ENCODE measurements around the gene NRP2. TPM values are rescaled to one million over a fixed set of nuclear protein-coding genes. Genes with fewer than 3 reads are reported as not detected.

The NRP2 gene
- total RNA-seq, 1 experiment from 2014 or later, result 69.1 TPM

GRCh38 chr2:205683502-205684367 lies 1.4 kb downstream of the NRP2 start:
- DNase-seq (ENCODE audit: low read depth), result no peak
- in situ Hi-C loops (cut with HindIII; ENCODE audit: low pct_unique_long_range_greater_than_20kb, low sequenced_read_pairs), result no loop called here

GRCh38 chr2:205684871-205685313 lies 2.6 kb downstream of the NRP2 start:
- in situ Hi-C loops (cut with HindIII; ENCODE audit: low pct_unique_long_range_greater_than_20kb, low sequenced_read_pairs), result no loop called here
- DNase-seq (ENCODE audit: low read depth), result peak; percentile 78

GRCh38 chr2:205685314-205686055 lies 3.2 kb downstream of the NRP2 start:
- peak; percentile 81 for DNase-seq (ENCODE audit: low read depth)
- in situ Hi-C loops (cut with HindIII; ENCODE audit: low pct_unique_long_range_greater_than_20kb, low sequenced_read_pairs), result no loop called here

- DNase-seq (ENCODE audit: low read depth), result peak; percentile 45
- in situ Hi-C loops (cut with HindIII; ENCODE audit: low pct_unique_long_range_greater_than_20kb, low sequenced_read_pairs), result no loop called here
These were observed 3.9 kb downstream of the NRP2 start for GRCh38 chr2:205686056-205686782.

- peak; percentile 77 for DNase-seq (ENCODE audit: low read depth)
- in situ Hi-C loops (cut with HindIII; ENCODE audit: low pct_unique_long_range_greater_than_20kb, low sequenced_read_pairs), result no loop called here
These were observed 4.7 kb downstream of the NRP2 start for GRCh38 chr2:205686783-205687640.

- no peak for DNase-seq (ENCODE audit: low read depth)
- in situ Hi-C loops (cut with HindIII; ENCODE audit: low pct_unique_long_range_greater_than_20kb, low sequenced_read_pairs), result no loop called here
These were observed 5.3 kb downstream of the NRP2 start for GRCh38 chr2:205687641-205687956.

- in situ Hi-C loops (cut with HindIII; ENCODE audit: low pct_unique_long_range_greater_than_20kb, low sequenced_read_pairs), result no loop called here
These were observed 6.3 kb downstream of the NRP2 start for GRCh38 chr2:205688417-205689200.

GRCh38 chr2:205689820-205690219 lies 7.5 kb downstream of the NRP2 start:
- in situ Hi-C loops (cut with HindIII; ENCODE audit: low pct_unique_long_range_greater_than_20kb, low sequenced_read_pairs), result no loop called here
- no peak for DNase-seq (ENCODE audit: low read depth)

More at GRCh38 chr2:205688417-205689200, 6.3 kb downstream of the NRP2 start:
- DNase-seq (ENCODE audit: low read depth), result peak; percentile 47

GRCh38 chr2:205692104-205692503 lies 9.8 kb downstream of the NRP2 start:
- DNase-seq (ENCODE audit: low read depth), result no peak
- in situ Hi-C loops (cut with HindIII; ENCODE audit: low pct_unique_long_range_greater_than_20kb, low sequenced_read_pairs), result no loop called here

- in situ Hi-C loops (cut with HindIII; ENCODE audit: low pct_unique_long_range_greater_than_20kb, low sequenced_read_pairs), result no loop called here
- no peak for DNase-seq (ENCODE audit: low read depth)
These were observed 12.0 kb downstream of the NRP2 start for GRCh38 chr2:205694256-205694655.

GRCh38 chr2:205695460-205695991 lies 13.2 kb downstream of the NRP2 start:
- in situ Hi-C loops (cut with HindIII; ENCODE audit: low pct_unique_long_range_greater_than_20kb, low sequenced_read_pairs), result no loop called here
- no peak for DNase-seq (ENCODE audit: low read depth)

GRCh38 chr2:205696331-205696926 lies 14.1 kb downstream of the NRP2 start:
- no peak for DNase-seq (ENCODE audit: low read depth)
- in situ Hi-C loops (cut with HindIII; ENCODE audit: low pct_unique_long_range_greater_than_20kb, low sequenced_read_pairs), result no loop called here

GRCh38 chr2:205696927-205697441 lies 14.7 kb downstream of the NRP2 start:
- in situ Hi-C loops (cut with HindIII; ENCODE audit: low pct_unique_long_range_greater_than_20kb, low sequenced_read_pairs), result no loop called here
- DNase-seq (ENCODE audit: low read depth), result no peak

GRCh38 chr2:205698286-205699268 lies 16.3 kb downstream of the NRP2 start:
- DNase-seq (ENCODE audit: low read depth), result peak; percentile 55
- in situ Hi-C loops (cut with HindIII; ENCODE audit: low pct_unique_long_range_greater_than_20kb, low sequenced_read_pairs), result no loop called here

- in situ Hi-C loops (cut with HindIII; ENCODE audit: low pct_unique_long_range_greater_than_20kb, low sequenced_read_pairs), result loop anchor here (5.0 kb wide), 1 partner anchor 53 kb away; no protein-coding TSS in a partner anchor
- DNase-seq (ENCODE audit: low read depth), result no peak
These were observed 17.4 kb downstream of the NRP2 start for GRCh38 chr2:205699515-205700289.
